Measurements from ENCODE around the gene CCDC158.

DNA sequence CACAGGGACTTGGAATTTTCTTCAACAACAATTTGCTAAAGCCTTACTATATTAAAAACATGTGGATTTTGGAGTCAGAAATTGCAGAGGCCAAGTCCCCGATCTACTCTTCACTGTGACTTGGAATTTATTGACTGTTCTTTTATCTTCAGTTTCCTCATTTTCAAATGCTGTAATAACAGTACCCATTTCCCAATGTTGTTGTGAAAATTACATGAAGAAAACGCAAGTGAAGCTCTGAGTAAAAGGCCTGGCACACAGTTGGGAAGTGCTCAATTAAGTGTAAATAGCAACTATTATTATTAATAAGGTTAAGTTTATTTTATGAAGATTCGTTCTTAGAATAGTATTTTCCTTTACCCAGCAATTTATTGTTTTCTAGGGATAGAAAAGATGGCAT, 98.7 kb downstream of the CCDC158 start:
- TF ChIP-seq, protein P1, sequence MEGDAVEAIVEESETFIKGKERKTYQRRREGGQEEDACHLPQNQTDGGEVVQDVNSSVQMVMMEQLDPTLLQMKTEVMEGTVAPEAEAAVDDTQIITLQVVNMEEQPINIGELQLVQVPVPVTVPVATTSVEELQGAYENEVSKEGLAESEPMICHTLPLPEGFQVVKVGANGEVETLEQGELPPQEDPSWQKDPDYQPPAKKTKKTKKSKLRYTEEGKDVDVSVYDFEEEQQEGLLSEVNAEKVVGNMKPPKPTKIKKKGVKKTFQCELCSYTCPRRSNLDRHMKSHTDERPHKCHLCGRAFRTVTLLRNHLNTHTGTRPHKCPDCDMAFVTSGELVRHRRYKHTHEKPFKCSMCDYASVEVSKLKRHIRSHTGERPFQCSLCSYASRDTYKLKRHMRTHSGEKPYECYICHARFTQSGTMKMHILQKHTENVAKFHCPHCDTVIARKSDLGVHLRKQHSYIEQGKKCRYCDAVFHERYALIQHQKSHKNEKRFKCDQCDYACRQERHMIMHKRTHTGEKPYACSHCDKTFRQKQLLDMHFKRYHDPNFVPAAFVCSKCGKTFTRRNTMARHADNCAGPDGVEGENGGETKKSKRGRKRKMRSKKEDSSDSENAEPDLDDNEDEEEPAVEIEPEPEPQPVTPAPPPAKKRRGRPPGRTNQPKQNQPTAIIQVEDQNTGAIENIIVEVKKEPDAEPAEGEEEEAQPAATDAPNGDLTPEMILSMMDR (IDR thresholded peaks at IDR 0.05 in 8 of 11, conservative IDR thresholded peaks at IDR 0.05 in 3 of 11), result no peak
- no peak for TF ChIP-seq POLR2A (IDR thresholded peaks at IDR 0.05)
